Loucy (cell line): ENCODE data around the gene RBM19.

ENCODE experiments used
- EZH2phosphoT487 ChIP-seq: fragments of 200-600 bp; IDR thresholded peaks from 2 replicates; pipeline ENCODE4 v1.6.1; 2018; ENCODE audit warnings: antibody characterized with exemption, mild to moderate bottlenecking, moderate library complexity, borderline replicate concordance
- TF ChIP-seq, protein P1 (sequence below): fragments of 200-600 bp; sonication (generic); conservative IDR thresholded peaks from 2 replicates; pipeline ENCODE4 v1.5.1; 2014; ENCODE audit warnings: mild to moderate bottlenecking, antibody characterized with exemption, low read length

DNA sequence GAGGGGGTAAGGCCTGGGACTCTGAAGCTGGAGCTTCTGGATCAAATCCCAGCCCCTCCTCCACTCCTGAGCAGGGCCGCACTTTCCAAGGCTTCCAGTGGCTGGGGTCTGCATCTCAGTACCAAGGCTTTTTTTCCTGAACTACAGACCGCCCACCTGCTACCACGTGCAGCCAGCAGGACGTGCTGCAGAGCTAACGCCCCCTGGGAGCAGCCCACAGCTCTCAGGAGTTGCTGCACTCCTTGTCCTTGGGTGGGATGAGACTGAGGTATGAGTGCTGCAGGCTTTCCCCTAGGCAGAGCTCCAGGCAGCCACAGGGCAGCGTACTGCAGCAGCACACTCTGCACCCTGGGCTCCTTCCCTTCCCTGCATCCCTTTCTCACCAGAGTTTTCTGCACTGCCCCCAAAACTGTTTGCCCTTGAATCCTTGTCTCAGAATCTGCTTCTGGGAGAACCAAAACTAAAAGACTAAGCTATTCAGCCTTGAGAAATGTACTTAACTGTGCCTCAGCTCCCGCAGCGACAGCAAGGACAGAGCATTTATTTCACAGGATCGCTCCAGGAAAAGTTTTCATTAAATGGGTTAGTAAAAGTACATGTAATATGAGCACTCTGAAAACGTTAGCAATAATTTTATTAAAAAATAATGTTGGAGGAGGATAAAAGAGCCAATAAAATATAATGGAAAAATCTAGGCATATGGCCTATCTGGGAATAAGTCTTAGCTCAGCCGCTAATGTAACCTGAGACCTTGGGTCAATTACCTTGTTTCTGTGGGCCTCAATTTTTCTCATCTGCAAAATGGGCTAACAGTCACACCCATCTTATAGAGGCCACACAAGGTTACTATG is 25.5 kb downstream of the RBM19 start:
- TF ChIP-seq, protein P1, sequence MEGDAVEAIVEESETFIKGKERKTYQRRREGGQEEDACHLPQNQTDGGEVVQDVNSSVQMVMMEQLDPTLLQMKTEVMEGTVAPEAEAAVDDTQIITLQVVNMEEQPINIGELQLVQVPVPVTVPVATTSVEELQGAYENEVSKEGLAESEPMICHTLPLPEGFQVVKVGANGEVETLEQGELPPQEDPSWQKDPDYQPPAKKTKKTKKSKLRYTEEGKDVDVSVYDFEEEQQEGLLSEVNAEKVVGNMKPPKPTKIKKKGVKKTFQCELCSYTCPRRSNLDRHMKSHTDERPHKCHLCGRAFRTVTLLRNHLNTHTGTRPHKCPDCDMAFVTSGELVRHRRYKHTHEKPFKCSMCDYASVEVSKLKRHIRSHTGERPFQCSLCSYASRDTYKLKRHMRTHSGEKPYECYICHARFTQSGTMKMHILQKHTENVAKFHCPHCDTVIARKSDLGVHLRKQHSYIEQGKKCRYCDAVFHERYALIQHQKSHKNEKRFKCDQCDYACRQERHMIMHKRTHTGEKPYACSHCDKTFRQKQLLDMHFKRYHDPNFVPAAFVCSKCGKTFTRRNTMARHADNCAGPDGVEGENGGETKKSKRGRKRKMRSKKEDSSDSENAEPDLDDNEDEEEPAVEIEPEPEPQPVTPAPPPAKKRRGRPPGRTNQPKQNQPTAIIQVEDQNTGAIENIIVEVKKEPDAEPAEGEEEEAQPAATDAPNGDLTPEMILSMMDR = no peak
- no peak for TF ChIP-seq EZH2phosphoT487
